K562 (cell line): Measurements from ENCODE around the gene YPEL4. TPM values are rescaled to one million over a fixed set of nuclear protein-coding genes. Genes with fewer than 3 reads are reported as not detected.

Experiments used
- BRF2 ChIP-seq: IDR thresholded peaks from 3 replicates; pipeline ENCODE4 v1.6.1; 2011; ENCODE audit warnings: borderline replicate concordance, mild to moderate bottlenecking; ENCODE audit not compliant: insufficient read length, insufficient read depth
- COPS2 ChIP-seq: fragments of 450-650 bp; conservative IDR thresholded peaks from 2 replicates; pipeline ENCODE4 v1.6.1; 2016; ENCODE audit warnings: mild to moderate bottlenecking, moderate library complexity
- CTBP1 ChIP-seq: fragments of 450-650 bp; IDR thresholded peaks from 2 replicates; pipeline ENCODE4 v1.6.1; 2016; ENCODE audit warnings: borderline replicate concordance
- FOSL1 ChIP-seq: fragments of 200-800 bp; sonication (Bioruptor generic); conservative IDR thresholded peaks from 2 replicates; pipeline ENCODE4 v1.6.1; 2016; ENCODE audit warnings: missing genetic modification characterization, missing compliant biosample characterization
- FOXK1 ChIP-seq: sonication (generic); formaldehyde crosslinking; IDR thresholded peaks from 2 replicates; pipeline ENCODE4 v1.8.0; 2022; ENCODE audit warnings: missing genetic modification reagents, mild to moderate bottlenecking, borderline replicate concordance
- FOXP4 ChIP-seq: sonication (generic); formaldehyde crosslinking; IDR thresholded peaks from 2 replicates; pipeline ENCODE4 v1.8.0; 2022; ENCODE audit warnings: mild to moderate bottlenecking, missing genetic modification reagents, borderline replicate concordance
- HLTF ChIP-seq: fragments of 450-650 bp; IDR thresholded peaks from 2 replicates; pipeline ENCODE4 v1.6.1; 2016
- HNRNPH1 ChIP-seq: fragments of 200-400 bp; formaldehyde crosslinking; optimal IDR thresholded peaks from 2 replicates; pipeline ENCODE3; 2017; ENCODE audit warnings: low read depth, mild to moderate bottlenecking, low read length, moderate library complexity
- ILF3 ChIP-seq: fragments of 450-650 bp; IDR thresholded peaks from 2 replicates; pipeline ENCODE4 v1.6.1; 2018; ENCODE audit warnings: antibody characterized with exemption, mild to moderate bottlenecking, moderate library complexity, borderline replicate concordance
- NCOA1 ChIP-seq: fragments of 450-650 bp; IDR thresholded peaks from 2 replicates; pipeline ENCODE4 v1.6.1; 2016; ENCODE audit warnings: low read depth
- NFXL1 ChIP-seq: fragments of 450-650 bp; formaldehyde crosslinking; IDR thresholded peaks from 2 replicates; pipeline ENCODE4 v1.4.0; 2021; ENCODE audit warnings: mild to moderate bottlenecking
- POLR2A ChIP-seq: fragments of 450-650 bp; conservative IDR thresholded peaks from 2 replicates; pipeline ENCODE4 v1.6.1; 2016
- RAD51 ChIP-seq: fragments of 450-650 bp; IDR thresholded peaks from 2 replicates; pipeline ENCODE4 v1.7.1; 2016; ENCODE audit warnings: low read depth, mild to moderate bottlenecking, borderline replicate concordance
- RBM34 ChIP-seq: fragments of 200-400 bp; formaldehyde crosslinking; IDR thresholded peaks from 2 replicates; pipeline ENCODE4 v1.6.1; 2018; ENCODE audit warnings: low read length, borderline replicate concordance; ENCODE audit not compliant: insufficient read depth
- SRSF9 ChIP-seq: fragments of 200-400 bp; formaldehyde crosslinking; IDR thresholded peaks from 2 replicates; pipeline ENCODE4 v1.6.1; 2017; ENCODE audit warnings: low read depth, low read length, borderline replicate concordance
- SUPT5H ChIP-seq: fragments of 450-650 bp; IDR thresholded peaks from 2 replicates; pipeline ENCODE4 v1.6.1; 2016
- THAP12 ChIP-seq: fragments of 250-450 bp; sonication (Bioruptor Pico); IDR thresholded peaks from 2 replicates; pipeline ENCODE4 v1.9.0; 2021; ENCODE audit warnings: mild to moderate bottlenecking, inconsistent platforms
- ZKSCAN3 ChIP-seq: fragments of 250-450 bp; sonication (Bioruptor Pico); IDR thresholded peaks from 2 replicates; pipeline ENCODE4 v1.4.0; 2020
- ZNF12 ChIP-seq: sonication (generic); formaldehyde crosslinking; IDR thresholded peaks from 2 replicates; pipeline ENCODE4 v1.4.0; 2020; ENCODE audit warnings: mild to moderate bottlenecking, missing genetic modification reagents
- ZNF124 ChIP-seq: sonication (generic); formaldehyde crosslinking; IDR thresholded peaks from 2 replicates; pipeline ENCODE4 v1.8.1; 2022; ENCODE audit warnings: missing genetic modification reagents
- ZNF197 ChIP-seq: fragments of 200-800 bp; sonication (Bioruptor generic); IDR thresholded peaks from 2 replicates; pipeline ENCODE4 v1.6.1; 2016; ENCODE audit warnings: low read depth, missing genetic modification characterization, missing compliant biosample characterization
- ZNF24 ChIP-seq: fragments of 450-650 bp; IDR thresholded peaks from 2 replicates; pipeline ENCODE4 v1.6.1; 2016
- ZNF511 ChIP-seq: sonication (generic); formaldehyde crosslinking; IDR thresholded peaks from 2 replicates; pipeline ENCODE4 v1.8.0; 2022; ENCODE audit warnings: mild to moderate bottlenecking, missing genetic modification reagents
- ZNF707 ChIP-seq: fragments of 250-450 bp; sonication (Bioruptor Pico); conservative IDR thresholded peaks from 2 replicates; pipeline ENCODE4 v1.8.0; 2022; ENCODE audit warnings: inconsistent platforms, mild to moderate bottlenecking, moderate library complexity
- ZNF785 ChIP-seq: fragments of 250-450 bp; sonication (Bioruptor Pico); IDR thresholded peaks from 2 replicates; pipeline ENCODE4 v1.4.0; 2020; ENCODE audit warnings: mild to moderate bottlenecking
- polyA plus RNA-seq, 8 experiments: library from polyadenylated mRNA; depleted of rRNA in 4 of 8; stranded (reverse) in 5 of 8; unstranded in 3 of 8; fragments of >200 nt; fragmentation: Nextera tagmentation in 2 of 8; fragmentation: Illumina TruSeq in 1 of 8; extraction: Ambion mirVana in 2 of 8; extraction: Trizol in 1 of 8; gene quantifications; 2 replicates each; pipeline versions ENCODE4 v1.2.1 to v1.2.3, GENCODE V29; 2011 to 2014; ENCODE audit warnings: inconsistent platforms in 1 of 8, missing spikeins in 1 of 8
- total RNA-seq, 7 experiments: library from RNA; depleted of rRNA in 6 of 7; stranded (reverse); fragments of >200 nt in 6 of 7; fragmentation: Illumina TruSeq in 2 of 7; extraction: Trizol in 2 of 7; gene quantifications; 2 replicates each; pipeline versions ENCODE4 v1.2.1 to v1.2.3, GENCODE V29; 2011 to 2021; ENCODE audit warnings: low replicate concordance in 1 of 7

The YPEL4 gene
- total and polyA plus RNA-seq, 9 of the 15 experiments (the other 6 are each of a cell fraction or from before 2014, with no cell fraction given): 0.07 to 1.4 (median 0.40) TPM; not detected in 2

GRCh38 chr11:57649826-57650738, at the start of gene YPEL4 (continued):
- TF ChIP-seq FOXP4 (CRISPR knock-in tag) (no peak), ZNF785 (CRISPR knock-in tag) (no peak), ZNF24 (no peak), HLTF (no peak), BRF2 (no peak), NFXL1 (CRISPR knock-in tag) (no peak), COPS2 (no peak), ZNF124 (CRISPR knock-in tag) (no peak), SRSF9 (no peak), POLR2A (no peak), SUPT5H (no peak), THAP12 (no peak), FOXK1 (CRISPR knock-in tag) (no peak), ZKSCAN3 (no peak), RBM34 (no peak), ZNF197 (CRISPR knock-in tag) (no peak), ZNF707 (CRISPR knock-in tag) (no peak), NCOA1 (no peak), FOSL1 (tag) (peak; percentile 93), RAD51 (no peak), ILF3 (no peak), ZNF12 (CRISPR knock-in tag) (no peak), ZNF511 (CRISPR knock-in tag) (no peak), HNRNPH1 (no peak), CTBP1 (no peak)
